ENCODE results near the gene OSBPL7.

OSBPL7 gene

GRCh38 chr17:47838636-47839035, 17.0 kb upstream of the OSBPL7 start:
- Histone ChIP-seq H3K4me1 (ENCODE audit: control insufficient read depth, insufficient read depth, low read length, poor library complexity, severe bottlenecking) (peaks cover 8% of the 10 kb centered on the region), H3K4me3 (ENCODE audit: extremely low read depth, insufficient read depth, low read length, poor library complexity, severe bottlenecking) (no peak overlapping the region), H3K36me3 (ENCODE audit: control insufficient read depth, insufficient read depth, low read length) (peaks cover 31% of the 10 kb centered on the region), H3K9me3 (ENCODE audit: control insufficient read depth, low read length) (no peaks in the 10 kb centered on the region), H3K27ac (ENCODE audit: low read depth, low read length, severe bottlenecking) (no peak overlapping the region)
- 96 to 99% methylated on average over 10 of the region's 13 CpGs for WGBS, 2 experiments (ENCODE audit: insufficient coverage in 2 of 2)

GRCh38 chr17:47837401-47838039, 15.9 kb upstream of the OSBPL7 start:
- Histone ChIP-seq H3K4me1 (ENCODE audit: control insufficient read depth, insufficient read depth, low read length, poor library complexity, severe bottlenecking) (peaks cover 8% of the 10 kb centered on the region), H3K9me3 (ENCODE audit: control insufficient read depth, low read length) (no peaks in the 10 kb centered on the region), H3K4me3 (ENCODE audit: extremely low read depth, insufficient read depth, low read length, poor library complexity, severe bottlenecking) (no peak overlapping the region), H3K36me3 (ENCODE audit: control insufficient read depth, insufficient read depth, low read length) (peaks cover 31% of the 10 kb centered on the region), H3K27ac (ENCODE audit: low read depth, low read length, severe bottlenecking) (no peak overlapping the region)
- 90 to 92% methylated on average over 12 of the region's 13 CpGs for WGBS, 2 experiments (ENCODE audit: insufficient coverage in 2 of 2)

- H3K4me3 ChIP-seq (ENCODE audit: extremely low read depth, insufficient read depth, low read length, poor library complexity, severe bottlenecking) = no peak overlapping the region
- H3K36me3 ChIP-seq (ENCODE audit: control insufficient read depth, insufficient read depth, low read length) = peaks cover 31% of the 10 kb centered on the region
- H3K9me3 ChIP-seq (ENCODE audit: control insufficient read depth, low read length) = no peaks in the 10 kb centered on the region
- no peak overlapping the region for H3K27ac ChIP-seq (ENCODE audit: low read depth, low read length, severe bottlenecking)
- H3K4me1 ChIP-seq (ENCODE audit: control insufficient read depth, insufficient read depth, low read length, poor library complexity, severe bottlenecking) = peaks cover 14% of the 10 kb centered on the region
- 74 to 91% methylated on average over 3 to 4 of the region's 6 CpGs for WGBS, 2 experiments (ENCODE audit: insufficient coverage in 2 of 2)
Observed at GRCh38 chr17:47836601-47837000, 15.0 kb upstream of the OSBPL7 start.

GRCh38 chr17:47834756-47835155, 13.2 kb upstream of the OSBPL7 start:
- Histone ChIP-seq H3K4me3 (ENCODE audit: extremely low read depth, insufficient read depth, low read length, poor library complexity, severe bottlenecking) (no peak overlapping the region), H3K36me3 (ENCODE audit: control insufficient read depth, insufficient read depth, low read length) (peaks cover 34% of the 10 kb centered on the region), H3K4me1 (ENCODE audit: control insufficient read depth, insufficient read depth, low read length, poor library complexity, severe bottlenecking) (peaks cover 15% of the 10 kb centered on the region), H3K9me3 (ENCODE audit: control insufficient read depth, low read length) (no peaks in the 10 kb centered on the region), H3K27ac (ENCODE audit: low read depth, low read length, severe bottlenecking) (no peak overlapping the region)
- WGBS, 2 experiments (ENCODE audit: insufficient coverage in 2 of 2) = 90% methylated on average over 1 of the region's 5 CpGs; no CpG with 5 or more reads in 1 of the 2 experiments

GRCh38 chr17:47831934-47832327, 10.3 kb upstream of the OSBPL7 start:
- Histone ChIP-seq H3K4me1 (ENCODE audit: control insufficient read depth, insufficient read depth, low read length, poor library complexity, severe bottlenecking) (peaks cover 12% of the 10 kb centered on the region), H3K36me3 (ENCODE audit: control insufficient read depth, insufficient read depth, low read length) (peaks cover 33% of the 10 kb centered on the region), H3K4me3 (ENCODE audit: extremely low read depth, insufficient read depth, low read length, poor library complexity, severe bottlenecking) (peak overlapping the region; percentile 65), H3K9me3 (ENCODE audit: control insufficient read depth, low read length) (no peaks in the 10 kb centered on the region), H3K27ac (ENCODE audit: low read depth, low read length, severe bottlenecking) (peak overlapping the region; percentile 39)
- WGBS, 2 experiments (ENCODE audit: insufficient coverage in 2 of 2) = 33 to 45% methylated on average over 3 of the region's 7 CpGs

- H3K4me1 ChIP-seq (ENCODE audit: control insufficient read depth, insufficient read depth, low read length, poor library complexity, severe bottlenecking) = peaks cover 12% of the 10 kb centered on the region
- 0 to 1% methylated on average over 30 to 33 of the region's 42 CpGs for WGBS, 2 experiments (ENCODE audit: insufficient coverage in 2 of 2)
- H3K4me3 ChIP-seq (ENCODE audit: extremely low read depth, insufficient read depth, low read length, poor library complexity, severe bottlenecking) = peak within 1 kb of the TSS; percentile 65
- peak within 1 kb of the TSS; percentile 39 for H3K27ac ChIP-seq (ENCODE audit: low read depth, low read length, severe bottlenecking)
- no peaks in the 10 kb centered on the region for H3K9me3 ChIP-seq (ENCODE audit: control insufficient read depth, low read length)
- peaks cover 35% of the 10 kb centered on the region for H3K36me3 ChIP-seq (ENCODE audit: control insufficient read depth, insufficient read depth, low read length)
Observed at GRCh38 chr17:47831003-47831933, 9.7 kb upstream of the OSBPL7 start, which contains the start of the genes LRRC46 and MRPL10. TSS of gene LRRC46 (plus strand) at chr17:47831670. CDS start at chr17:47831990, 320 bp downstream. TSS of gene MRPL10 (minus strand) at chr17:47831541. CDS start at chr17:47831511, 30 bp downstream.

GRCh38 chr17:47830396-47831002, 8.9 kb upstream of the OSBPL7 start:
- no peaks in the 10 kb centered on the region for H3K9me3 ChIP-seq (ENCODE audit: control insufficient read depth, low read length)
- peaks cover 38% of the 10 kb centered on the region for H3K36me3 ChIP-seq (ENCODE audit: control insufficient read depth, insufficient read depth, low read length)
- peaks cover 12% of the 10 kb centered on the region for H3K4me1 ChIP-seq (ENCODE audit: control insufficient read depth, insufficient read depth, low read length, poor library complexity, severe bottlenecking)
- H3K27ac ChIP-seq (ENCODE audit: low read depth, low read length, severe bottlenecking) = no peak overlapping the region
- peak overlapping the region; percentile 65 for H3K4me3 ChIP-seq (ENCODE audit: extremely low read depth, insufficient read depth, low read length, poor library complexity, severe bottlenecking)
- 91 to 92% methylated on average over 13 to 16 of the region's 18 CpGs for WGBS, 2 experiments (ENCODE audit: insufficient coverage in 2 of 2)

GRCh38 chr17:47829870-47830269, 8.3 kb upstream of the OSBPL7 start:
- Histone ChIP-seq H3K4me3 (ENCODE audit: extremely low read depth, insufficient read depth, low read length, poor library complexity, severe bottlenecking) (no peak overlapping the region), H3K9me3 (ENCODE audit: control insufficient read depth, low read length) (no peaks in the 10 kb centered on the region), H3K36me3 (ENCODE audit: control insufficient read depth, insufficient read depth, low read length) (peaks cover 40% of the 10 kb centered on the region), H3K4me1 (ENCODE audit: control insufficient read depth, insufficient read depth, low read length, poor library complexity, severe bottlenecking) (peaks cover 12% of the 10 kb centered on the region), H3K27ac (ENCODE audit: low read depth, low read length, severe bottlenecking) (no peak overlapping the region)
- 80% methylated on average over 1 of the region's 3 CpGs; no CpG with 5 or more reads in 1 of the 2 experiments for WGBS, 2 experiments (ENCODE audit: insufficient coverage in 2 of 2)

GRCh38 chr17:47823519-47823918, 1.9 kb upstream of the OSBPL7 start:
- no peak overlapping the region for H3K27ac ChIP-seq (ENCODE audit: low read depth, low read length, severe bottlenecking)
- no peak overlapping the region for H3K4me3 ChIP-seq (ENCODE audit: extremely low read depth, insufficient read depth, low read length, poor library complexity, severe bottlenecking)
- H3K4me1 ChIP-seq (ENCODE audit: control insufficient read depth, insufficient read depth, low read length, poor library complexity, severe bottlenecking) = peaks cover 9% of the 10 kb centered on the region
- 88 to 96% methylated on average over 4 of the region's 4 CpGs for WGBS, 2 experiments (ENCODE audit: insufficient coverage in 2 of 2)
- peaks cover 47% of the 10 kb centered on the region for H3K36me3 ChIP-seq (ENCODE audit: control insufficient read depth, insufficient read depth, low read length)
- H3K9me3 ChIP-seq (ENCODE audit: control insufficient read depth, low read length) = no peaks in the 10 kb centered on the region

GRCh38 chr17:47822785-47823184, 1.2 kb upstream of the OSBPL7 start:
- Histone ChIP-seq H3K27ac (ENCODE audit: low read depth, low read length, severe bottlenecking) (no peak overlapping the region), H3K4me1 (ENCODE audit: control insufficient read depth, insufficient read depth, low read length, poor library complexity, severe bottlenecking) (peaks cover 9% of the 10 kb centered on the region), H3K36me3 (ENCODE audit: control insufficient read depth, insufficient read depth, low read length) (peaks cover 47% of the 10 kb centered on the region), H3K9me3 (ENCODE audit: control insufficient read depth, low read length) (no peaks in the 10 kb centered on the region), H3K4me3 (ENCODE audit: extremely low read depth, insufficient read depth, low read length, poor library complexity, severe bottlenecking) (no peak overlapping the region)
- 88 to 100% methylated on average over 4 of the region's 4 CpGs for WGBS, 2 experiments (ENCODE audit: insufficient coverage in 2 of 2)

Measured in mesodermal cell (in vitro differentiated cells).